SIG-M5 treated with dmso at 0.1 percent for 504 hours (cell line): ENCODE results near the gene ID2.

ENCODE experiments used
- DNase-seq: peaks from one replicate; lab custom pipeline; 2025; ENCODE audit not compliant: unreplicated experiment; lab: John Stamatoyannopoulos, UW

The ID2 gene

DNA sequence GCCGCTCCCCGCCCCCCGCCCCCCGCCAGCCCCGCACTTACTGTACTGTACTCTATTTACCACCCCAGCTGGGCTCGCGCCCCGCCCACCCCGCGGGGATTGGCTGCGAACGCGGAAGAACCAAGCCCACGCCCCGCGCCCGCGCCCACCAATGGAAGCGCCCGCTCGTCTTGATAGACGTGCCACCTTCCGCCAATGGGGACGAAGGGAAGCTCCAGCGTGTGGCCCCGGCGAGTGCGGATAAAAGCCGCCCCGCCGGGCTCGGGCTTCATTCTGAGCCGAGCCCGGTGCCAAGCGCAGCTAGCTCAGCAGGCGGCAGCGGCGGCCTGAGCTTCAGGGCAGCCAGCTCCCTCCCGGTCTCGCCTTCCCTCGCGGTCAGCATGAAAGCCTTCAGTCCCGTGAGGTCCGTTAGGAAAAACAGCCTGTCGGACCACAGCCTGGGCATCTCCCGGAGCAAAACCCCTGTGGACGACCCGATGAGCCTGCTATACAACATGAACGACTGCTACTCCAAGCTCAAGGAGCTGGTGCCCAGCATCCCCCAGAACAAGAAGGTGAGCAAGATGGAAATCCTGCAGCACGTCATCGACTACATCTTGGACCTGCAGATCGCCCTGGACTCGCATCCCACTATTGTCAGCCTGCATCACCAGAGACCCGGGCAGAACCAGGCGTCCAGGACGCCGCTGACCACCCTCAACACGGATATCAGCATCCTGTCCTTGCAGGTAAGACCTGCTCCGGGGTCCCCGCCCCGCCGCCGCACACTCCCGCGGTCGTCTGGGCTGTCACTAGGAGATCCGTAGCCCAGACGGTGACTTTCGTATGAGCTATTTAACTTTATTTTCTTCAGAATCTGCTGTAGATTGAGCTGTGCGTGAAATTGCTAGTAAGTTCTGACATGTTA is at the start of gene ID2:
ID2 (plus strand) TSS at position 271 of the 907 bp plus-strand sequence; CDS start at position 381, 110 bp downstream.
- DNase-seq, result peak; percentile 95

DNA sequence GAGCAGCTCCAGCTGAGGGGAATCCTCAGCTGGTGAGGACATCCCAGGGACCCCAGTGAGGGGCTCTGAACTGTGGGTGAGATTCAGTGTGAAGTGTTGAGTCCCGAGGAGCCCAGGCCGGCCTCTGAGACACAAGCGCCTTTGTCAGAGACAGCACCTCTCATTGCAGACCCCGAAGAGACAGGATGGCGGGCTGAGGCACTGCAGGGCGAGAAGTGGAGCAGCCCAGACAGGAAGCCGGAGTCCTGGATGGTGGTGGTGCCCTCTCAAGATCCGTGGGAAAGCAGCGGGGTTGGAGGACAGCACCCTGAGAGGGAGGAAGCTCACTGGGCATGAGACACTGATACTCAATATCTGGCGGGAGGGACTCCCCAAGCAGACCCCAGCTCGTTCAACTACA is 49.1 kb upstream of the ID2 start:
- no peak for DNase-seq

GRCh38 chr2:8633186-8633734 is 48.6 kb upstream of the ID2 start:
- no peak for DNase-seq

GRCh38 chr2:8633735-8634313 is 48.0 kb upstream of the ID2 start:
- DNase-seq, result no peak

DNA sequence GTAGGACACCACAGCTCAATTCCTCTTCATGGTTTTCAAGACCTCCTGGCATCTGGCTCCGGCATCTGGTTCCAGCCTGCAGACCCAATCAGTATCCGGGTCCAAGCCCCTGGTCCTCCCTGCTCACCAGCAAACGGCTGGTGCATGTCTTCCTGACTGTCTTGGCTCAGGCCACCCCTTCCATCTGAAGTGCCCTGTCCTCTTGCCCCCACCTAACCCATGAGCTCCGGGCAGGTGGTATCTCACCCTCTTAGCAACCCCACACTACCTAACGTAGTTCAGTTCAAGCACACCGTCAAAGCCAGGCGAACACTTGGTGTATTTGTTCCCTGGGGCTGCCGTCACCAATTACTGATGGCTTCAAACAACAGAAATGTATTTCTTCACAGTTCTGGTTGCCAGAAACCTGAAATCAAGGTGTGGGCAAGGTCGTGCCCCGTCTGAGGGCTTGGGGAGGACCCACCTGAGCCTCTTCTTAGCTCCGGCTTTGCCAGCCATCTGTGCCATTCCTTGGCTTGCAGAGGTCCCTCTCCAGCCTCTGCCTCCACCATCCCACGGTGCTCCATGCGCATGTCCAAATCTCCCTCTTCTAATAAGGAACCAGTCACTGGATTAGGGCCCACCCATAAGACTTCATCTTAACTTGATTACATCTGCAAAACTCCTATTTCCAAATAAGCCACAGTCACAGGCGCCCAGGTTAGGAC is 47.2 kb upstream of the ID2 start:
- no peak for DNase-seq

DNA sequence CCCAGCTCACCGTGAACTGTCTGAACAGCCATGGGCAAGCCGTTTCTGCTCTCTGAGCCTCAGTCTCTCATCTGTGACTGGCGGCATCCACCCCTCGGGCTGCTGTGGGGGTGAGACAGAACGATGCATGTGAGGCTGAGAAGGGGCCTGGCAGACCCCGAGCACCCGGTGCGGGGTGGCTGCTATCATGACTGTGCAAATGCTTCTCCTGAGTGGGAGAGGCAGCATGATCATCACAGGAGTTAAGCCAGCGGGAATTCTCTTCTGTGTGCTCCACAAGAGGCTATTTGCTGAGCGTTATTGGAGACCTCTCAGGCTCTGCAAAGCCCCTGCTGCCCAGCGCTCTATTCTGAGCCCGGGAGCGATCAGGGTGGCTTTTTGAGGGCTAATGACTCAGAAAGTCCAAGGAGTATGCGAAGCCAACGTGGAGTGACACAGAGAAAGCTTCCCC is 45.8 kb upstream of the ID2 start:
- DNase-seq, result no peak

- DNase-seq, result no peak
These were observed 44.9 kb upstream of the ID2 start for GRCh38 chr2:8636721-8637636.

DNA sequence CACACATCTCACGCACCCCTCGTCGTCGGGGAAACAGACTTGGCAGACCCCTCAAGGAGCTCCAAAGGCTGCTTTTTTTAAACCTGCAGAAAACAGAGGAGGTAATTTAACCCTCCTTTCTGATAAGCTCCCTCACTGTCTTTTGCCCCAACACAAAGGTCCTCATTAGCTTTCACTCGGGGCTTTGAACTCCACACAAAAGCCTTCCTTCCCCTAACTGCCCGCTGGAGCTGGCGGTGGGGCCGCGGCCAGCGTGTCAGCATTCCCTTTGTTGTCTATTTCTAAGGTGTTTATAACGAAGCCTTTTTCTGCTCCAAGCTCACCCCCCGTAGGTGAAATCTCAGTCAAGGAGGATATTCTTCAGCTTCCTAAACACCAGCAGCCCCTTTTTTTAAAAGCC is 43.5 kb upstream of the ID2 start:
- no peak for DNase-seq

- no peak for DNase-seq
These were observed 42.7 kb upstream of the ID2 start for GRCh38 chr2:8639122-8639635.

DNA sequence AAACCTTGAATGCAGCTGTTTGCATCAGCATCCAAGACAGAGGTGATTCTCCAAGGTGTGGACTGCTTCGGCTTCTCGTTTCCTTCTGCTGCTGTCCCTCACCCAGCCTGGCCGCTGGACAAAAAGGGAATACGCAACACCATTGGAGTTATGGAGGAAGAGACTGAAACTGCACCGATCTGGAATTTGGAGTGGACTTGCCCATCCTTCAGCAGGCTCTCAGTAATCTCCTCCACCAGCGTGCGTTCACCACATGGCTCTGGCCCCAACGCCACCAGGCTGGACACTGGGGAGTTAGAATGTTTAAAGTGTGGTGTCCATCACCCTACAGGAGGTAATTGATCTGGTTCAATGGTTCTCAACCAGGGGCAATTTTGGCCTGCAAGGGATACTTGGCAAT is 41.4 kb upstream of the ID2 start:
- DNase-seq, result no peak

DNA sequence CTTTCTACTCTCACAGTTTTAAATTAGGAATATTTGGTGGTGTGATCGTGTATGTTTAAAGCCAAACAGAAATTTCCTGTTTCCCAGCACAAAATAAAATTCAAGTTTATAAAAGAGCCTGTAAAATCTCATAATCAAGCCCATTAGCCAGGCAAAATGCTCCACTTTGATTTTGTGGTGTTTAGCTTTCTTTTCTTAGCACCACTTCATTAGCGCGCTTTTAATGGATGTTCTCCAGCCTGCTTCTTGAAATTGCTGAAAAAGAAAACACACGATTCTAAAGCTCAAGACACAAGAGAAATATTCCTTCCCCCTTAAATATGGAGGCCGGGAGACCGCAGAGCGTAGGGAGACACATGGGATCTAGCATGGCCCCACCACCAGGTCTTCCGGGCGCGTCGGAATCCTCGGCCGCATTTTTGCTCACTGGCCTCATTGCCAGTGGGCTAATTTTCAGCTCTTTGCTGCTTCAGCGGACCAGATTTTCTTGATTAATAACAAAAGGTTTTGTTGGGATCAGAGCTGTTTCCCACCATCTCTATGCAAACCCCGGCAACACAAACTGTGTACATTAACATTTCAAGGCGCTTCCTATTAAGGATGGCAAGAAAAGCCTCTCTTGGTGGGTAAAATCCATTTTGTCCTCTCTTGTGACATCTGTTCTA is 40.4 kb upstream of the ID2 start:
- no peak for DNase-seq

DNA sequence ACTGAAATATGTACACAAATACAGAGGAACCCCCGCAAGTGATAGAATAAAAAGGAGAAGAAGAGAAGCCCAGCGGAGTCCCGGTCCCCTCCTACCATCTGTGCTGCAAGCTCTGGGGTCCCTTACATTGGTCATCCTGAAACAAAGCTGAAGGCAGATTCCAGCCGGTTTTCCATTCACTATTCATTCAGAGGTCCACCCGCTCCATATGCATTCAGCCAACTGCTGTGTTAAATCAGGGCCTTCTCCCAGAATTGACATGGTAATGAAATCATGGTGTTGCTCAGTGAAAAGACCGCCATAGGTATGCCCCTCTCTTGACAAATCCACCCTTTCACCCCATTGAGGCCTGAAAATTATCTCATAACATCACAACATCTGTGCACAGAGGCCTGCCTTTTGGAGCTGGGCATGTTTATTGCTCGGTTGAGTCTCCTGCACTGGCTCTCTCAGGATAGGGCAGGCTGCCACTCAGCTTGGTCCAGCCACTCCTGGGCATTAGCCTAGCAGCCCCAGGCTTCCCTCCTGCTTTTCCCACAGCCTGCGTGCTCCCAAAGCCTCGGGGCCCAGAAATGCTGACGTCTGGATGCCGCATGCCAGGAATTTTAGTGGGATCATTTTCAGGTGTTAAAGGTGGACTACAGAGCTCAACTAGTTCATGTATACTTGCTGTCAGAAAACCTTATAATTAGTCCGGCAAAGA is 39.3 kb upstream of the ID2 start:
- DNase-seq, result no peak

- DNase-seq, result no peak
These were observed 38.4 kb upstream of the ID2 start for GRCh38 chr2:8643250-8643995.

- DNase-seq, result no peak
These were observed 37.9 kb upstream of the ID2 start for GRCh38 chr2:8643996-8644356.

GRCh38 chr2:8644605-8645175 is 37.2 kb upstream of the ID2 start:
- DNase-seq, result peak; percentile 68

- DNase-seq, result no peak
These were observed 36.6 kb upstream of the ID2 start for GRCh38 chr2:8645176-8645831.

DNA sequence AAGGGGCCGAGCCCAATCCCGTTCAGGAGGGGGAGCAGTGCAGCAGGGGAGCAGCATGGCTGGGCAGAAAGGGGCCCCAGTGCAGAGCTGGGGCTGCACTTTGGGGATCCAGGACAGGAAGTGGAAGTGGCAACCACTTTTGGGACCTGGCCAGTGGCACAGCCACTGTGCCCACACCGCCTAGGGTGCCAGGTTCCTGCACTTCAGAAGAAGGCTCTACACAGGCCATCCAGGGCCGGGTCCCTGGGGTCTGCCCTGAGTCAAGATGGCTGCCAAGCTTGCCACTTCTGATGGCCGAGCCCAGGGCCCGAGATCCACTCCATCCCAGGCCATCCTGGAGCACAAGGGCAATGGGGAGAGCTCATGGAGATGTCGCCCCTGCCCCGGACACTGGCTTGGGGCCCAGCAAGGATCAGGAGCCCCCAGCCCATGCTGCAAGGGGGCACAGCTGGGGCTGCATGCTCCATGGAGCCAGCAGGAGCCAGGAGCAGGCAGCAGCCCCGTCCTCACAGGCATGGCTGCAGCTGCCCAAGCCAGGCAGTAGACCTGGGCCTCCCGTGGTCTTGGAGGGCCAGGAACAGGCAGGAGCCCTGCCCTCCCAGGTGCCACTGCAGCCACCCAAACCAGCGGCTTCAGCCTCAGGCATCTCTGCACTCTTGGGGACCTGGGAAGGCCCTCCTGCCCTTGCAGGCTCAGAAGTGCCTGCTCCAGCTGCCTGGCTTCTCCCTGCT is 35.0 kb upstream of the ID2 start:
- no peak for DNase-seq
